Right lobe of liver (tissue), 6 donors: Measurements from ENCODE around the gene ACAD10. TPM values are rescaled to one million over a fixed set of nuclear protein-coding genes. Genes with fewer than 3 reads are reported as not detected.

Source experiments
- ATAC-seq, 4 donors: fragments of 200-7000 bp; cut with Tn5 transposase; one replicate each; pipeline ENCODE4 v1.9.1; 2020; ENCODE audit warnings: mild to moderate bottlenecking in 4 of 4, moderate library complexity in 4 of 4
- DNase-seq, 3 donors: peaks; one replicate each; pipeline ENCODE4 v3.0.0-alpha.2; 2020
- H3K27ac ChIP-seq, 3 donors: fragments of 200-600 bp; one replicate each; pipeline ENCODE4 v1.8.0; 2022
- H3K27me3 ChIP-seq, 2 donors: fragments of 200-600 bp; one replicate each; pipeline ENCODE4 v1.8.0; 2022
- H3K36me3 ChIP-seq, 4 donors: fragments of 200-600 bp; sonication (generic) in 1 of 4; one replicate each; pipeline versions ENCODE4 v1.5.1 to v1.8.0; 2017 to 2022; ENCODE audit warnings: control low read depth in 1 of 4
- H3K4me1 ChIP-seq, 4 donors: fragments of 200-600 bp; sonication (generic) in 1 of 4; one replicate each; pipeline versions ENCODE4 v1.5.1 to v1.8.0; 2017 to 2022; ENCODE audit warnings: control low read depth in 1 of 4
- H3K4me3 ChIP-seq, 3 donors: fragments of 200-600 bp; one replicate each; pipeline ENCODE4 v1.8.0; 2022
- H3K9me3 ChIP-seq, 4 donors: fragments of 200-600 bp; sonication (generic) in 1 of 4; one replicate each; pipeline versions ENCODE4 v1.5.1 to v1.8.0; 2017 to 2022; ENCODE audit warnings: control low read depth in 1 of 4
- CTCF ChIP-seq, 4 donors: fragments of 200-600 bp in 3 of 4; fragments of 450-650 bp in 1 of 4; IDR thresholded peaks; one replicate each; pipeline versions ENCODE4 v1.5.1 to v1.8.0; 2016 to 2022; ENCODE audit warnings: antibody characterized with exemption in 4 of 4, mild to moderate bottlenecking in 2 of 4
- POLR2A ChIP-seq: fragments of 450-650 bp; IDR thresholded peaks from one replicate; pipeline ENCODE4 v1.6.1; 2017; ENCODE audit warnings: antibody characterized with exemption, mild to moderate bottlenecking
- WGBS: methylation state at CpG from one replicate; pipeline ENCODE4 v1.1.6; 2018; ENCODE audit warnings: low coverage, low lambda C conversion rate; ENCODE audit not compliant: insufficient coverage; ENCODE audit errors: missing lambda C conversion rate; 5-methylcytosine and 5-hydroxymethylcytosine counted together
- intact Hi-C, 2 donors: fragments of 100-400 bp; cut with DNase I; formaldehyde crosslinking; loops; one replicate each; pipeline versions ENCODE4 v1.11.2 to v1.14.1; 2022
- total RNA-seq, 6 experiments: library from RNA; depleted of rRNA in 2 of 6; stranded (reverse); fragments of >200 nt in 2 of 6; fragmentation: NEBNext Ultra II Directional in 3 of 6; extraction: Animal tissue kit (Norgen Biotek cat#: 25700) in 3 of 6; gene quantifications; one replicate each; pipeline versions ENCODE4 v1.1.0 to v1.2.4, GENCODE V29; 2016 to 2023
- donor health status: DM: no; HTN: yes; CAD: no.
- donor health status: DM: no; HTN: no; CAD: no.
- donor health status: DM: no; HTN: no; CAD: no.
- donor health status: DM: no; HTN: yes; CAD: no.
- donor health status: DM: no; HTN: yes; CAD: no.

The ACAD10 gene
- total RNA-seq, 6 experiments from 2014 or later = 24.7 to 41.7 (median 26.8) TPM

GRCh38 chr12:111769599-111769998 lies 83.7 kb downstream of the ACAD10 start:
- H3K27me3 ChIP-seq = no peaks in the 10 kb centered on the region
- ATAC-seq (no peak), DNase-seq (no peak)
- peak overlapping the region in 1 of 3 donors; percentile 1 for H3K4me3 ChIP-seq
- no peaks in the 10 kb centered on the region for H3K9me3 ChIP-seq
- H3K4me1 ChIP-seq = peaks cover 0 to 69% (median 31%) of the 10 kb centered on the region in 4 donors
- H3K27ac ChIP-seq = no peak overlapping the region
- TF ChIP-seq CTCF (IDR thresholded peaks at IDR 0.05) (no peak), POLR2A (no peak)
- intact Hi-C loops = no loop called here
- WGBS = 31% methylated on average over 5 of the region's 8 CpGs
- peaks cover 0 to 6% (median 0%) of the 10 kb centered on the region in 4 donors for H3K36me3 ChIP-seq

GRCh38 chr12:111773801-111774551 lies 88.1 kb downstream of the ACAD10 start:
- Histone ChIP-seq H3K27me3 (no peaks in the 10 kb centered on the region), H3K4me1 (peaks cover 0 to 94% (median 59%) of the 10 kb centered on the region in 4 donors), H3K36me3 (peaks cover 0 to 6% (median 0%) of the 10 kb centered on the region in 4 donors), H3K4me3 (peak overlapping the region in 2 of 3 donors; percentile 24 to 36), H3K9me3 (no peaks in the 10 kb centered on the region), H3K27ac (peak overlapping the region; percentile 89 to 97 (median 94))
- DNase-seq (peak; percentile 64 to 90 (median 82)), ATAC-seq (peak; percentile 28 to 59 (median 34))
- peak; percentile 58 for TF ChIP-seq POLR2A
- no peak for TF ChIP-seq CTCF (IDR thresholded peaks at IDR 0.05)
- intact Hi-C loops = no loop called here
- WGBS = 7% methylated on average over 13 of the region's 17 CpGs

GRCh38 chr12:111775205-111776193 lies 89.6 kb downstream of the ACAD10 start:
- peak; percentile 82 to 95 (median 88) for DNase-seq
- H3K27me3 ChIP-seq = no peaks in the 10 kb centered on the region
- intact Hi-C loops = no loop called here
- H3K4me3 ChIP-seq = peak overlapping the region in 2 of 3 donors; percentile 24 to 36
- no peaks in the 10 kb centered on the region for H3K9me3 ChIP-seq
- peaks cover 0 to 5% (median 0%) of the 10 kb centered on the region in 4 donors for H3K36me3 ChIP-seq
- peak overlapping the region; percentile 89 to 97 (median 94) for H3K27ac ChIP-seq
- 2% methylated on average over 14 of the region's 15 CpGs for WGBS
- ATAC-seq = peak; percentile 44 to 70 (median 52)
- peaks cover 0 to 93% (median 57%) of the 10 kb centered on the region in 4 donors for H3K4me1 ChIP-seq
- TF ChIP-seq POLR2A = peak; percentile 71
- no peak for TF ChIP-seq CTCF (IDR thresholded peaks at IDR 0.05)

- Histone ChIP-seq H3K36me3 (peaks cover 0 to 16% (median 2%) of the 10 kb centered on the region in 4 donors), H3K4me3 (peak overlapping the region in 1 of 3 donors; percentile 4), H3K27me3 (no peaks in the 10 kb centered on the region), H3K27ac (peak overlapping the region; percentile 89 to 97 (median 94)), H3K4me1 (peaks cover 0 to 90% (median 53%) of the 10 kb centered on the region in 4 donors), H3K9me3 (no peaks in the 10 kb centered on the region)
- WGBS = 14% methylated on average over 3 of the region's 3 CpGs
- ATAC-seq (peak in 1 of 4 donors; percentile 2), DNase-seq (no peak)
- TF ChIP-seq CTCF (IDR thresholded peaks at IDR 0.05) (no peak), POLR2A (no peak)
- intact Hi-C loops = no loop called here
Measured at GRCh38 chr12:111776836-111777344, 91.0 kb downstream of the ACAD10 start.
